Neural cell (in vitro differentiated cells): ENCODE measurements around the gene GAB2. TPM values are rescaled to one million over a fixed set of nuclear protein-coding genes. Genes with fewer than 3 reads are reported as not detected.

ENCODE experiments used
- H2AFZ ChIP-seq: fragments of 200-600, 300-800 bp; sonication (generic), shearing (Covaris generic); 2 replicates; pipeline ENCODE4 v1.6.0; 2014; ENCODE audit warnings: low read depth, mild to moderate bottlenecking, antibody characterized with exemption, low read length, moderate library complexity
- H3F3A ChIP-seq: fragments of 200-600 bp; shearing (Covaris generic); 2 replicates; pipeline ENCODE4 v1.6.1; 2016; ENCODE audit warnings: mild to moderate bottlenecking, moderate library complexity, mixed read lengths, antibody characterized with exemption, low read length; ENCODE audit not compliant: insufficient read depth, poor library complexity, severe bottlenecking
- H3K27ac ChIP-seq: fragments of 200-600, 300-800 bp; sonication (generic), shearing (Covaris generic); 2 replicates; pipeline ENCODE4 v1.5.1; 2014; ENCODE audit warnings: mild to moderate bottlenecking, low read length, moderate library complexity
- H3K27me3 ChIP-seq: fragments of 300-800, 200-600 bp; sonication (generic), shearing (Covaris generic); 2 replicates; pipeline ENCODE4 v1.6.0; 2014; ENCODE audit warnings: mild to moderate bottlenecking, low read depth, low read length, moderate library complexity; ENCODE audit not compliant: insufficient read depth
- H3K36me3 ChIP-seq: fragments of 300-800, 200-600 bp; sonication (generic), shearing (Covaris generic); 2 replicates; pipeline ENCODE4 v1.5.1; 2014; ENCODE audit warnings: mild to moderate bottlenecking, antibody characterized with exemption, low read length, moderate library complexity; ENCODE audit not compliant: insufficient read depth
- H3K4me2 ChIP-seq: fragments of 300-800, 200-600 bp; sonication (generic), shearing (Covaris generic); 2 replicates; pipeline ENCODE4 v1.6.0; 2014; ENCODE audit warnings: mild to moderate bottlenecking, low read length
- H3K4me3 ChIP-seq: fragments of 300-800, 200-600 bp; sonication (generic), shearing (Covaris generic); 2 replicates; pipeline ENCODE4 v1.5.1; 2014; ENCODE audit warnings: mild to moderate bottlenecking, low read length, moderate library complexity
- H3K79me2 ChIP-seq: fragments of 200-600 bp; shearing (Covaris generic); replicated peaks from 2 replicates; pipeline ENCODE4 v1.6.0; 2014; ENCODE audit warnings: mild to moderate bottlenecking, low read length, moderate library complexity; ENCODE audit not compliant: insufficient read depth
- H3K9ac ChIP-seq: fragments of 300-800, 200-600 bp; sonication (generic), shearing (Covaris generic); 2 replicates; pipeline ENCODE4 v1.6.1; 2016; ENCODE audit warnings: mild to moderate bottlenecking, low read length, mixed read lengths
- H3K9me2 ChIP-seq: fragments of 200-600 bp; shearing (Covaris generic); 2 replicates; pipeline ENCODE4 v1.6.1; 2016; ENCODE audit warnings: mild to moderate bottlenecking, low read length, mixed read lengths; ENCODE audit not compliant: insufficient read depth
- H3K9me3 ChIP-seq: fragments of 200-600, 300-800 bp; sonication (generic), shearing (Covaris generic); 2 replicates; pipeline ENCODE4 v1.6.1; 2016; ENCODE audit warnings: mild to moderate bottlenecking, mixed run types, low read length, moderate library complexity, mixed read lengths
- H4K20me1 ChIP-seq: fragments of 200-600 bp; shearing (Covaris generic); 2 replicates; pipeline ENCODE4 v1.6.1; 2016; ENCODE audit warnings: mild to moderate bottlenecking, mixed run types; ENCODE audit not compliant: insufficient read depth
- EP300 ChIP-seq: fragments of 450-650 bp; conservative IDR thresholded peaks from 2 replicates; pipeline ENCODE4 v1.6.1; 2014; ENCODE audit warnings: antibody characterized with exemption, mild to moderate bottlenecking, moderate library complexity; ENCODE audit not compliant: poor library complexity, severe bottlenecking
- EZH2 ChIP-seq: fragments of 200-600, 300-800 bp; shearing (Covaris generic), sonication (generic); IDR thresholded peaks from 2 replicates; pipeline ENCODE4 v1.6.1; 2014; ENCODE audit warnings: antibody characterized with exemption, low read length, borderline replicate concordance, mild to moderate bottlenecking; ENCODE audit not compliant: insufficient read depth, poor library complexity, severe bottlenecking
- MXI1 ChIP-seq: fragments of 450-650 bp; conservative IDR thresholded peaks from 2 replicates; pipeline ENCODE4 v1.6.1; 2014; ENCODE audit warnings: antibody characterized with exemption, mild to moderate bottlenecking; ENCODE audit not compliant: poor library complexity, severe bottlenecking
- POLR2AphosphoS5 ChIP-seq: IDR thresholded peaks from 2 replicates; pipeline ENCODE4 v1.6.1; 2012
- RAD21 ChIP-seq: fragments of 450-650 bp; conservative IDR thresholded peaks from 2 replicates; pipeline ENCODE4 v1.6.1; 2014; ENCODE audit warnings: antibody characterized with exemption, mild to moderate bottlenecking, moderate library complexity
- SMC3 ChIP-seq: fragments of 450-650 bp; conservative IDR thresholded peaks from 2 replicates; pipeline ENCODE4 v1.6.1; 2014; ENCODE audit warnings: antibody characterized with exemption, mild to moderate bottlenecking, moderate library complexity; ENCODE audit not compliant: poor library complexity
- TAF1 ChIP-seq: IDR thresholded peaks from 2 replicates; pipeline ENCODE4 v1.6.1; 2012; ENCODE audit warnings: low read depth
- polyA plus RNA-seq: library from polyadenylated mRNA; depleted of rRNA; stranded (reverse); fragments of >200 nt; gene quantifications from 2 replicates; pipeline ENCODE4 v1.2.3, GENCODE V29; 2014
- TF ChIP-seq, protein P1 (sequence below): IDR thresholded peaks from 2 replicates; pipeline ENCODE4 v1.6.1; 2012; ENCODE audit warnings: borderline replicate concordance
- TF ChIP-seq, protein P2 (sequence below): fragments of 450-650 bp; IDR thresholded peaks from 2 replicates; pipeline ENCODE4 v1.5.1; 2014; ENCODE audit warnings: antibody characterized with exemption, mild to moderate bottlenecking, moderate library complexity; ENCODE audit not compliant: poor library complexity, severe bottlenecking

The GAB2 gene
- polyA plus RNA-seq, 1 donor from 2014 or later = 21.9 TPM

DNA sequence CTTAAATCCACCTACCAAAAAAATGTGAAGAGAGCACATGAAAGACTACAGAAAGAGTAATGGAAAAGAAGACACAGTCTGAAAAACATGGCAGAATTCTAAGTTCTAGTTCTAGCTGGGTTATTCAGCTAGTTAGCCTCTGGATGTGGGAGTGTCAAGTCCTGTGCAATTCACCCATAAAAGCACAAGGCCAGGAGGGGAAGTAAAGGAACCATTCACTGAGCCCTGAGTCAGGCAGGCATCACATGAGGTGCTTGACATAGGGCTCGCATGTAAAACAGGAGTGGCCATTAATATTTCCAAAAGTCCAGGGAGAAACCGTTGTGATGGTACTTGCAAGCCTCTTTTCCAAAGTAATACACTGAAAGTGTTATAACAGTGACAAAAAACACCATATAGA lies 103.7 kb downstream of the GAB2 start:
- TF ChIP-seq RAD21 (no peak), TAF1 (no peak), MXI1 (no peak), SMC3 (no peak), POLR2AphosphoS5 (no peak), EZH2 (no peak), EP300 (no peak)
- TF ChIP-seq, protein P1, sequence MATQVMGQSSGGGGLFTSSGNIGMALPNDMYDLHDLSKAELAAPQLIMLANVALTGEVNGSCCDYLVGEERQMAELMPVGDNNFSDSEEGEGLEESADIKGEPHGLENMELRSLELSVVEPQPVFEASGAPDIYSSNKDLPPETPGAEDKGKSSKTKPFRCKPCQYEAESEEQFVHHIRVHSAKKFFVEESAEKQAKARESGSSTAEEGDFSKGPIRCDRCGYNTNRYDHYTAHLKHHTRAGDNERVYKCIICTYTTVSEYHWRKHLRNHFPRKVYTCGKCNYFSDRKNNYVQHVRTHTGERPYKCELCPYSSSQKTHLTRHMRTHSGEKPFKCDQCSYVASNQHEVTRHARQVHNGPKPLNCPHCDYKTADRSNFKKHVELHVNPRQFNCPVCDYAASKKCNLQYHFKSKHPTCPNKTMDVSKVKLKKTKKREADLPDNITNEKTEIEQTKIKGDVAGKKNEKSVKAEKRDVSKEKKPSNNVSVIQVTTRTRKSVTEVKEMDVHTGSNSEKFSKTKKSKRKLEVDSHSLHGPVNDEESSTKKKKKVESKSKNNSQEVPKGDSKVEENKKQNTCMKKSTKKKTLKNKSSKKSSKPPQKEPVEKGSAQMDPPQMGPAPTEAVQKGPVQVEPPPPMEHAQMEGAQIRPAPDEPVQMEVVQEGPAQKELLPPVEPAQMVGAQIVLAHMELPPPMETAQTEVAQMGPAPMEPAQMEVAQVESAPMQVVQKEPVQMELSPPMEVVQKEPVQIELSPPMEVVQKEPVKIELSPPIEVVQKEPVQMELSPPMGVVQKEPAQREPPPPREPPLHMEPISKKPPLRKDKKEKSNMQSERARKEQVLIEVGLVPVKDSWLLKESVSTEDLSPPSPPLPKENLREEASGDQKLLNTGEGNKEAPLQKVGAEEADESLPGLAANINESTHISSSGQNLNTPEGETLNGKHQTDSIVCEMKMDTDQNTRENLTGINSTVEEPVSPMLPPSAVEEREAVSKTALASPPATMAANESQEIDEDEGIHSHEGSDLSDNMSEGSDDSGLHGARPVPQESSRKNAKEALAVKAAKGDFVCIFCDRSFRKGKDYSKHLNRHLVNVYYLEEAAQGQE = no peak
- TF ChIP-seq, protein P2, sequence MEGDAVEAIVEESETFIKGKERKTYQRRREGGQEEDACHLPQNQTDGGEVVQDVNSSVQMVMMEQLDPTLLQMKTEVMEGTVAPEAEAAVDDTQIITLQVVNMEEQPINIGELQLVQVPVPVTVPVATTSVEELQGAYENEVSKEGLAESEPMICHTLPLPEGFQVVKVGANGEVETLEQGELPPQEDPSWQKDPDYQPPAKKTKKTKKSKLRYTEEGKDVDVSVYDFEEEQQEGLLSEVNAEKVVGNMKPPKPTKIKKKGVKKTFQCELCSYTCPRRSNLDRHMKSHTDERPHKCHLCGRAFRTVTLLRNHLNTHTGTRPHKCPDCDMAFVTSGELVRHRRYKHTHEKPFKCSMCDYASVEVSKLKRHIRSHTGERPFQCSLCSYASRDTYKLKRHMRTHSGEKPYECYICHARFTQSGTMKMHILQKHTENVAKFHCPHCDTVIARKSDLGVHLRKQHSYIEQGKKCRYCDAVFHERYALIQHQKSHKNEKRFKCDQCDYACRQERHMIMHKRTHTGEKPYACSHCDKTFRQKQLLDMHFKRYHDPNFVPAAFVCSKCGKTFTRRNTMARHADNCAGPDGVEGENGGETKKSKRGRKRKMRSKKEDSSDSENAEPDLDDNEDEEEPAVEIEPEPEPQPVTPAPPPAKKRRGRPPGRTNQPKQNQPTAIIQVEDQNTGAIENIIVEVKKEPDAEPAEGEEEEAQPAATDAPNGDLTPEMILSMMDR = no peak
- no peak overlapping the region for H3K4me3 ChIP-seq
- H4K20me1 ChIP-seq = no peaks in the 10 kb centered on the region
- no peak overlapping the region for H3K4me2 ChIP-seq
- no peak overlapping the region for H3K9ac ChIP-seq
- no peaks in the 10 kb centered on the region for H3K9me3 ChIP-seq
- peaks cover 19% of the 10 kb centered on the region for H3K79me2 ChIP-seq
- no peaks in the 10 kb centered on the region for H3F3A ChIP-seq
- no peak overlapping the region for H2AFZ ChIP-seq
- H3K9me2 ChIP-seq = no peaks in the 10 kb centered on the region
- no peaks in the 10 kb centered on the region for H3K36me3 ChIP-seq
- H3K27me3 ChIP-seq = no peaks in the 10 kb centered on the region
- H3K27ac ChIP-seq = no peak overlapping the region

DNA sequence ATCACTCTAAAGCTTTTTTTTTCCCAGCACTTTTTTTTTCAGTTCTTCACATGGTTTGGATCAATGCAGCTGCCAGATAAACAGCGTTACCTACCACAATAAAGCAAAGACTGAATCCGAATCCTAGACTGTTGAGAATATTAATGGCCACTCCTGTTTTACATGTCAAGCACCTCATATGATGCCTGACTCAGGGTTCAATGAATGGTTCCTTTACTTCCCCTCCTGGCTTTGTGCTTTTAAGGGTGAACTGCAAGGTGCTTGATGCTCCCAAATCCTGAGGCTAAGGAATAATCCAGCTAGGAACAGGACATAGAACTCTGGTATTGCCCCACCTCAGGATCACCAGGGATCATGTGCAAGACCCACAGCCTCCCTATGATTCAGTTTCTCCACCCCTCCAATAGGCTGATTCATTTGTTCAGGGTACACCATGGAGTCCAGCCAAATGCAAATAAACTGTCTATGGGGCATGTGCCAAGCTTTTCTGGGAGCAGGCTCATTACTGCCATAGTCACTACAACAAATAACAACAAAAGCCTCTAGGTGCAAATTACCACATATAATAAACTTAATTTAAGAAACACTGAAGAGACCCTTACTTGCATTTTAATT lies 104.3 kb downstream of the GAB2 start:
- Histone ChIP-seq H3K27ac (no peak overlapping the region), H3K79me2 (peaks cover 19% of the 10 kb centered on the region), H3K9me2 (no peaks in the 10 kb centered on the region), H3K36me3 (no peaks in the 10 kb centered on the region), H3K9me3 (no peaks in the 10 kb centered on the region), H3F3A (no peaks in the 10 kb centered on the region), H4K20me1 (no peaks in the 10 kb centered on the region), H3K9ac (no peak overlapping the region), H3K27me3 (no peaks in the 10 kb centered on the region), H2AFZ (no peak overlapping the region), H3K4me3 (no peak overlapping the region), H3K4me2 (no peak overlapping the region)
- TF ChIP-seq, protein P1 = no peak
- no peak for TF ChIP-seq MXI1
